HepG2 (cell line): ENCODE measurements around the gene HCFC1R1. TPM values are rescaled to one million over a fixed set of nuclear protein-coding genes. Genes with fewer than 3 reads are reported as not detected.
A peak's percentile ranks its signal among the peaks of the same experiment; 100 is the strongest.

Source experiments
- AKAP8 ChIP-seq: sonication (generic); formaldehyde crosslinking; IDR thresholded peaks from 2 replicates; pipeline ENCODE4 v1.5.1; 2020; ENCODE audit warnings: mild to moderate bottlenecking, missing genetic modification reagents
- ATF3 ChIP-seq: sonication (generic); formaldehyde crosslinking; IDR thresholded peaks from 2 replicates; pipeline ENCODE4 v1.4.0; 2020; ENCODE audit warnings: missing genetic modification reagents
- CBX2 ChIP-seq, 2 experiments: fragments of 200-600 bp in 1 of 2; sonication (generic); formaldehyde crosslinking in 1 of 2; IDR thresholded peaks; 2 replicates each; pipeline versions ENCODE4 v1.7.0 to v1.8.1; 2018 to 2022; ENCODE audit warnings: low read depth in 2 of 2, low read length in 1 of 2, mild to moderate bottlenecking in 1 of 2, missing genetic modification reagents in 1 of 2
- DMTF1 ChIP-seq: sonication (generic); formaldehyde crosslinking; IDR thresholded peaks from 2 replicates; pipeline ENCODE4 v1.4.0; 2020; ENCODE audit warnings: mild to moderate bottlenecking, missing genetic modification reagents
- DRAP1 ChIP-seq: IDR thresholded peaks from 2 replicates; pipeline ENCODE4 v1.6.1; 2016; ENCODE audit warnings: missing genetic modification reagents, missing compliant biosample characterization
- EP300 ChIP-seq, 3 experiments: sonication (generic) in 1 of 3; formaldehyde crosslinking in 1 of 3; IDR thresholded peaks; 2 replicates each; pipeline versions ENCODE4 v1.5.1 to v1.6.1; 2011 to 2020; ENCODE audit warnings: low read depth in 2 of 3, low read length in 2 of 3, borderline replicate concordance in 1 of 3, improper control_type of control experiment in 1 of 3, mild to moderate bottlenecking in 1 of 3, missing genetic modification reagents in 1 of 3, moderate library complexity in 1 of 3
- GATAD2A ChIP-seq: IDR thresholded peaks from 2 replicates; pipeline ENCODE4 v1.6.1; 2016
- GTF2F1 ChIP-seq: fragments of 150-350 bp; IDR thresholded peaks from 2 replicates; pipeline ENCODE4 v1.6.1; 2014; ENCODE audit warnings: low read length
- NCOA2 ChIP-seq: sonication (generic); formaldehyde crosslinking; IDR thresholded peaks from 2 replicates; pipeline ENCODE4 v1.8.0; 2022; ENCODE audit warnings: inconsistent platforms
- RBFOX2 ChIP-seq: fragments of 200-400 bp; formaldehyde crosslinking; IDR thresholded peaks from 2 replicates; pipeline ENCODE4 v1.6.1; 2017; ENCODE audit warnings: low read depth, mild to moderate bottlenecking, low read length
- RFX5 ChIP-seq: IDR thresholded peaks from 2 replicates; pipeline ENCODE4 v1.6.1; 2011; ENCODE audit warnings: low read depth, low read length, improper control_type of control experiment
- SKI ChIP-seq: fragments of 450-650 bp; IDR thresholded peaks from one replicate; pipeline ENCODE4 v1.6.1; 2018; ENCODE audit warnings: mild to moderate bottlenecking; ENCODE audit not compliant: partially characterized antibody
- SOX6 ChIP-seq, 2 experiments: fragments of 450-650 bp in 1 of 2; sonication (generic) in 1 of 2; formaldehyde crosslinking in 1 of 2; IDR thresholded peaks; 2 replicates each; pipeline versions ENCODE4 v1.4.0 to v1.6.1; 2017 to 2020; ENCODE audit warnings: antibody characterized with exemption in 1 of 2, mild to moderate bottlenecking in 1 of 2, missing genetic modification reagents in 1 of 2
- THAP11 ChIP-seq: IDR thresholded peaks from 2 replicates; pipeline ENCODE4 v1.6.1; 2016; ENCODE audit warnings: missing biosample characterization, missing genetic modification reagents
- ZBTB14 ChIP-seq: sonication (generic); formaldehyde crosslinking; IDR thresholded peaks from 2 replicates; pipeline ENCODE4 v1.4.0; 2020; ENCODE audit warnings: missing genetic modification reagents
- ZGPAT ChIP-seq: IDR thresholded peaks from 2 replicates; pipeline ENCODE4 v1.6.1; 2016; ENCODE audit warnings: mild to moderate bottlenecking
- ZNF143 ChIP-seq: sonication (generic); formaldehyde crosslinking; IDR thresholded peaks from 2 replicates; pipeline ENCODE4 v1.4.0; 2020; ENCODE audit warnings: missing genetic modification reagents
- ZNF232 ChIP-seq: sonication (generic); formaldehyde crosslinking; IDR thresholded peaks from 2 replicates; pipeline ENCODE4 v1.4.0; 2020; ENCODE audit warnings: missing genetic modification reagents, borderline replicate concordance
- ZNF274 ChIP-seq: sonication (generic); formaldehyde crosslinking; IDR thresholded peaks from 2 replicates; pipeline ENCODE4 v1.5.1; 2020; ENCODE audit warnings: mild to moderate bottlenecking, missing genetic modification reagents
- ZNF331 ChIP-seq: sonication (generic); formaldehyde crosslinking; IDR thresholded peaks from 2 replicates; pipeline ENCODE4 v1.4.0; 2020; ENCODE audit warnings: missing genetic modification reagents
- ZNF546 ChIP-seq: sonication (generic); formaldehyde crosslinking; conservative IDR thresholded peaks from 2 replicates; pipeline ENCODE4 v1.8.1; 2023; ENCODE audit warnings: mild to moderate bottlenecking, missing genetic modification reagents
- ZNF691 ChIP-seq: sonication (generic); formaldehyde crosslinking; IDR thresholded peaks from 2 replicates; pipeline ENCODE4 v1.4.0; 2020; ENCODE audit warnings: missing genetic modification reagents, low read depth, mild to moderate bottlenecking, borderline replicate concordance
- ZNF891 ChIP-seq: sonication (generic); formaldehyde crosslinking; IDR thresholded peaks from 2 replicates; pipeline ENCODE4 v1.5.0; 2020; ENCODE audit warnings: mild to moderate bottlenecking, missing genetic modification reagents
- polyA plus RNA-seq, 8 experiments: library from polyadenylated mRNA; depleted of rRNA in 3 of 8; stranded (reverse) in 7 of 8; unstranded in 1 of 8; fragments of >200 nt; fragmentation: Illumina TruSeq in 4 of 8; extraction: Trizol in 4 of 8; gene quantifications; 2 replicates each; pipeline versions ENCODE4 v1.2.1 to v1.2.3, GENCODE V29; 2011 to 2016; ENCODE audit warnings: low read depth in 4 of 8, missing spikeins in 1 of 8, mixed read lengths in 1 of 8; ENCODE audit not compliant: insufficient read depth in 1 of 8
- total RNA-seq, 5 experiments: library from RNA; depleted of rRNA; stranded (reverse); fragments of >200 nt; fragmentation: Illumina TruSeq; extraction: Trizol; gene quantifications; 2 replicates each; pipeline ENCODE4 v1.2.3, GENCODE V29; 2016; ENCODE audit warnings: low read depth in 1 of 5

The HCFC1R1 gene
- total and polyA plus RNA-seq, 2 of the 13 experiments (the other 11 are each of a cell fraction or from before 2014, with no cell fraction given): 13.8 to 16.1 TPM

- TF ChIP-seq CBX2 (IDR thresholded peaks at IDR 0.05; ENCODE audit: low read depth, low read length) (no peak), CBX2 (CRISPR knock-in tag; IDR thresholded peaks at IDR 0.05; ENCODE audit: low read depth) (no peak), SKI (peak; percentile 43), GATAD2A (CRISPR knock-in tag) (peak; percentile 60), RFX5 (peak; percentile 81), ZGPAT (CRISPR knock-in tag) (peak; percentile 69), ZNF891 (CRISPR knock-in tag) (no peak), ZNF546 (CRISPR knock-in tag) (no peak), ZNF143 (CRISPR knock-in tag) (peak; percentile 72), DRAP1 (CRISPR knock-in tag) (peak; percentile 83), ZNF274 (CRISPR knock-in tag) (0 out of 2 replicates have a peak, but pooled peaks have one; percentile 22), DMTF1 (CRISPR knock-in tag) (no peak), GTF2F1 (no peak), ZNF232 (peak; percentile 43; the same call in 1 of the 2 replicates), ZBTB14 (CRISPR knock-in tag) (peak; percentile 67), ZNF331 (CRISPR knock-in tag) (0 out of 2 replicates have a peak, but pooled peaks have one; percentile 31), SOX6 (IDR thresholded peaks at IDR 0.05) (no peak), SOX6 (CRISPR knock-in tag; IDR thresholded peaks at IDR 0.05) (peak; percentile 41; the same call in 1 of the 2 replicates), AKAP8 (0 out of 2 replicates have a peak, but pooled peaks have one; percentile 21), ATF3 (CRISPR knock-in tag) (no peak; the same call in 1 of the 2 replicates), ZNF691 (CRISPR knock-in tag) (no peak), THAP11 (CRISPR knock-in tag) (peak; percentile 91), EP300 (IDR thresholded peaks at IDR 0.05; ENCODE audit: low read depth in 2 of 2, low read length in 2 of 2) (0 out of 4 replicates have a peak, but pooled peaks of 1 of the 2 experiments have one; percentile 4), EP300 (CRISPR knock-in tag; IDR thresholded peaks at IDR 0.05; ENCODE audit: borderline replicate concordance) (no peak), RBFOX2 (peak; percentile 53), NCOA2 (0 out of 2 replicates have a peak, but pooled peaks have one; percentile 35)
Observed at GRCh38 chr16:3003582-3004270, 20.0 kb downstream of the HCFC1R1 start (continued).
